Measurements from ENCODE around the gene CD58. TPM values are rescaled to one million over a fixed set of nuclear protein-coding genes. Genes with fewer than 3 reads are reported as not detected.

CD58 gene
- total RNA-seq, 4 donors from 2014 or later = 20.3 to 23.4 (median 21.7) TPM

GRCh38 chr1:116474921-116475849 is 95.6 kb downstream of the CD58 start:
- Histone ChIP-seq H3K4me3 (no peak overlapping the region), H3K4me1 (peaks cover 0 to 24% (median 0%) of the 10 kb centered on the region in 4 donors), H3K27me3 (no peaks in the 10 kb centered on the region), H3K36me3 (no peaks in the 10 kb centered on the region), H3K27ac (replicated peaks in 1 of 4) (no peak overlapping the region), H3K9me3 (no peaks in the 10 kb centered on the region)
- no peak for DNase-seq (ENCODE audit: extremely low spot score)
- 87% methylated on average over 8 of the region's 14 CpGs for WGBS
- no peak for TF ChIP-seq POLR2A (IDR thresholded peaks at IDR 0.05; ENCODE audit: low read depth)
- no peak for TF ChIP-seq EP300 (IDR thresholded peaks at IDR 0.05)
- no peak for TF ChIP-seq CTCF (IDR thresholded peaks at IDR 0.05)
- no peak for TF ChIP-seq POLR2AphosphoS5 (IDR thresholded peaks at IDR 0.05)
- intact Hi-C loops (cut with DNase I) = no loop called here

- no peaks in the 10 kb centered on the region for H3K27me3 ChIP-seq
- peaks cover 0 to 18% (median 0%) of the 10 kb centered on the region in 4 donors for H3K4me1 ChIP-seq
- intact Hi-C loops (cut with DNase I) = no loop called here
- 52% methylated on average over 3 of the region's 3 CpGs for WGBS
- H3K4me3 ChIP-seq = no peak overlapping the region
- H3K27ac ChIP-seq (replicated peaks in 1 of 4) = no peak overlapping the region
- H3K9me3 ChIP-seq = no peaks in the 10 kb centered on the region
- no peaks in the 10 kb centered on the region for H3K36me3 ChIP-seq
- no peak for TF ChIP-seq POLR2AphosphoS5 (IDR thresholded peaks at IDR 0.05)
- no peak for TF ChIP-seq POLR2A (IDR thresholded peaks at IDR 0.05; ENCODE audit: low read depth)
- no peak for TF ChIP-seq CTCF (IDR thresholded peaks at IDR 0.05)
- no peak for TF ChIP-seq EP300 (IDR thresholded peaks at IDR 0.05)
- no peak for DNase-seq (ENCODE audit: extremely low spot score)
Observed at GRCh38 chr1:116472431-116472961, 98.3 kb downstream of the CD58 start.

GRCh38 chr1:116471241-116471640 is 99.6 kb downstream of the CD58 start:
- Histone ChIP-seq H3K36me3 (no peaks in the 10 kb centered on the region), H3K9me3 (no peaks in the 10 kb centered on the region), H3K27ac (replicated peaks in 1 of 4) (no peak overlapping the region), H3K4me3 (no peak overlapping the region), H3K27me3 (no peaks in the 10 kb centered on the region), H3K4me1 (peaks cover 0 to 10% (median 0%) of the 10 kb centered on the region in 4 donors)
- DNase-seq (ENCODE audit: extremely low spot score) = no peak
- 66% methylated on average over 4 of the region's 4 CpGs for WGBS
- TF ChIP-seq POLR2A (IDR thresholded peaks at IDR 0.05; ENCODE audit: low read depth) (no peak), CTCF (IDR thresholded peaks at IDR 0.05) (no peak), EP300 (IDR thresholded peaks at IDR 0.05) (no peak), POLR2AphosphoS5 (IDR thresholded peaks at IDR 0.05) (no peak)
- intact Hi-C loops (cut with DNase I) = no loop called here

- TF ChIP-seq POLR2A (IDR thresholded peaks at IDR 0.05; ENCODE audit: low read depth) = no peak
- no peak for TF ChIP-seq EP300 (IDR thresholded peaks at IDR 0.05)
- DNase-seq (ENCODE audit: extremely low spot score) = no peak
- 76% methylated on average over 1 of the region's 1 CpG for WGBS
Observed at GRCh38 chr1:116470671-116471070, 100.2 kb downstream of the CD58 start.

GRCh38 chr1:116466810-116467557 is 103.8 kb downstream of the CD58 start:
- intact Hi-C loops (cut with DNase I) = no loop called here
- 93% methylated on average over 2 of the region's 2 CpGs for WGBS
- Histone ChIP-seq H3K27ac (replicated peaks in 1 of 4) (no peak overlapping the region), H3K4me1 (no peaks in the 10 kb centered on the region), H3K9me3 (no peaks in the 10 kb centered on the region), H3K4me3 (no peak overlapping the region), H3K27me3 (peaks cover 0 to 8% (median 0%) of the 10 kb centered on the region in 4 donors), H3K36me3 (no peaks in the 10 kb centered on the region)
- DNase-seq (ENCODE audit: extremely low spot score) = no peak
- TF ChIP-seq CTCF (IDR thresholded peaks at IDR 0.05) (no peak), POLR2A (IDR thresholded peaks at IDR 0.05; ENCODE audit: low read depth) (no peak), EP300 (IDR thresholded peaks at IDR 0.05) (no peak), POLR2AphosphoS5 (IDR thresholded peaks at IDR 0.05) (no peak)

More at GRCh38 chr1:116470671-116471070, 100.2 kb downstream of the CD58 start:
- intact Hi-C loops (cut with DNase I) = no loop called here
- peaks cover 0 to 4% (median 0%) of the 10 kb centered on the region in 4 donors for H3K27me3 ChIP-seq
- peaks cover 0 to 7% (median 0%) of the 10 kb centered on the region in 4 donors for H3K4me1 ChIP-seq
- H3K36me3 ChIP-seq = no peaks in the 10 kb centered on the region
- H3K4me3 ChIP-seq = no peak overlapping the region
- no peak overlapping the region for H3K27ac ChIP-seq (replicated peaks in 1 of 4)
- H3K9me3 ChIP-seq = no peaks in the 10 kb centered on the region
